Eye (tissue), 1 donor: Measurements from ENCODE around the gene NOP9.

Experiments used
- DNase-seq: peaks from one replicate; pipeline ENCODE4 v3.0.0-alpha.2; 2015

The NOP9 gene

DNA sequence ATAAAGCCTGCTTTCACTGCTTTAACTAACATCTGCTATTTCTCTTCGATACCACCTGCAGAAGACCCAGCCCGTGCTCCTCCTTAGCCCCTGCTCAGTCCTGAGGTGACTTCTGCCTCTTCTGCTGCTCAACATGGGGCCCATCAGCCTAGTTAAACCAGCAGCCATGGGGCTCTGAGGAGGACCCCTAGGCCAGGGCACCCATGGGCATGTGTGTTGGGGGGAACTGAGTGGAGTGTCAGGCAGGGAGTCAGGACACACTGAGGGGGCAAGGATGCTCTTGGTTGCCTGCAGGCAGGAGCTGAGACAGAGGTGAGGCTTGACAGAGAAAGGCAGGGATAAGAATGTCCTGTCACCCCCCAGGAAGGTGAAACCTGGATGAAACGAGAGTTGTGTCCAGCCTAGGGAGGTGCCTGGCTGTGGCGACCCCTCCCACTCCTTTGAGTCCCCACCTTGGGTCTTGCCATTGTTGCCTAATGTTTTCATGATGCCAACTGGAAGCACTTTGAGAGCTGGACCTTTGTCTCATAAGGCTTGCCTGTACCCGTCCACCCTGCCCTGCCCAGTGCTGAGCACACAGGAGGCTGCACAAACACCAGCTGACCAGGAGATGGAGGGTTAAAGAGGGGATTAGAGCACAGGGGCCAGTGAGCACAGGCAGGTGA, 15.7 kb upstream of the NOP9 start:
- no peak for DNase-seq

- no peak for DNase-seq
These were observed 15.1 kb upstream of the NOP9 start for GRCh38 chr14:24284501-24285035.

DNA sequence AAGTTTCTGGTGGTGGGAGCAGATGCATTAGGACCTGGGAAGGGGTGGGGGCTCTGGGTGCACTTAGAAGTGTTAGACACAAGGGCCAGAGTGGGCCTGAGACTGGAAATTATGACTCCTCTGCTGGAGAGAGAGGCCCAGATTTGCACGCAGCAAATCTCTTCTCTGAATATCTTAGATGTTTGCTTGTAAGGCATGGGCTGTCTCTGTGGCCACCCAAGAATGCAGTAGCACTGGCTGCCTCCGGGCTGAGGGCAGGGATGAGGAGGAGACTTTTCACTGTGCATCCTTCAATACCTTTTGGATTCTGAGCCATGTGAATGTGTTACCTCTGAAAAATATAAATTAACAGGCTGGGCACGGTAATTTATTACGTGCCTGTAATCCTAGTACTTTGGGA, 14.3 kb upstream of the NOP9 start:
- DNase-seq: no peak

DNA sequence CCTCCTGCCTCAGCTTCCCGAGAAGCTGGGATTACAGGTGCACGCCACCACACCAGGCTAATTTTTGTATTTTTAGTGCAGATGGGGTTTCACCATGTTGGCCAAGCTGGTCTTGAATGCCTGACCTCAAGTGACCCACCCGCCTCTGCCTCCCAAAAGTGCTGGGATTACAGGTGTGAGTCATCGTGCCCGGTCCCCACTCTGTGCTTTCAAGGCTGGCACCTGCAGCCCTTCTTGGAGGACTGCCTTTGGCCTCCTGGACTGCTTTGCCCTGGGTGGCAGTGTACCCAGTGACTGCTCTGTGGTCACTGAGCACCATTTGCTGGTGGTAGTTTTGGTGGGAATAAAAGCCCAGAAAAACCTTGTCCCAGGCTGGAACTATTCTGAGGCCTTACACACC, 12.7 kb upstream of the NOP9 start:
- DNase-seq: no peak

DNA sequence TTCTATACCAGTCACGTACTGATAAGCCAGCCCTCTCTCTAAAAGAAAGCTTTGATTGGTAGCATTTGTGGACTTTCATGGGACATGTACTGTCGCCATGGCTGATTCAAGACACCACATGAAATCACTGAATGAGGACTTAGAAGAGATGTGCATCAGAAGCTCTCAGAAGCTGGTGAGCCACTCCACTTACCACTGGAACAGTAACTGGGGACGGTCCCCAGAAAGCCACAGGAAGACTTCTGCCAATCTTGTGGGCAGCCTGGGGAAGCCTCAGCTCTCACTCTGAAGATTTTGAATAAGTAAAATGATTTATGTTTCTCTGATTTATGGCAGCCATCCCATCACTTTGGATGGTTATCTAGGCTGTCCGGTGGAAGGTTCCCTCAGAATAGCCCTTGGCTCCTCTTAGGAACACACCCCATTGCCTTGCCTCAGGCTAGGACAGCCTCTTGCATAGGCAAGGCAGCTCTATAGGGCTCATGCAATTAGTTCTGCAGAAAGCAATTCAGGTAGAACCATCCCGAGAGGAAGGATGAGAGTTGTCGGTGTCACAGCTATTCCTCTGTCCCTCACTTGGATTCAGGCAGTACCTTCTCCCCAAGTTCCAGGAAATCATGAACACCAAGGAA, 9.9 kb upstream of the NOP9 start:
- DNase-seq: no peak

GRCh38 chr14:24290746-24291145, 8.9 kb upstream of the NOP9 start:
- no peak for DNase-seq

DNA sequence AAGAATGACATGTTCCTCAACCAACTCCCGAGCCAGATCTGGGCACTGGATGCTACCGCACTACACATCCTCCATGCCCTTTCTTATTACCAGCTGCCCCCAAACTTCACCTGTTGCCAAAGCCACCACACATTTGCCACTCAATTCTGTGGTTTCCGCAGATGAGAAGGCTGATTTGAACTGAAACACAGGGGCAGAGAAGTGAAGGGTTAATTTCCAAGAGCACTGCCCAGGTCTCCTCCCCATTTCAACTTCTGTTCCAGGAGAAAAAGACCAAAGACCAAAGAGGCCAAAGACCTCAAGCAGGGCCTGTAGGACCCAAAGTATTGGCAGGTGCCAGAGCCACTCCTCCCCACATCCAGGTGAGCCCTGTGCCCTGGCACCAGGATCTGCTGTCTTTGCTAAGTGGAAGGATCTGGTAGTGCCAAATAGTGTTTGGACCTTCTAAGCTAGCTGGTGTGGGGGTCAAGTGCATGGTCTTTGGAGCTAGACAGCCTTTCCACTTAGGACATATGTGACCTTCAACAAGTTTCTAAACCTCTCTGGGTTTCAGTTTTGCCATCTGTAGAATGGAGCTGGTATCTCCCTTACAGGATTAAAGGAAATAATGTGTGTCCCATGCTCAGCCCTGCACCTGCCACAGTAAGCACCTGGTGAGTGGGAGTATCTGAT, 8.1 kb upstream of the NOP9 start:
- DNase-seq: no peak

GRCh38 chr14:24292118-24292807, 7.4 kb upstream of the NOP9 start:
- DNase-seq: no peak

DNA sequence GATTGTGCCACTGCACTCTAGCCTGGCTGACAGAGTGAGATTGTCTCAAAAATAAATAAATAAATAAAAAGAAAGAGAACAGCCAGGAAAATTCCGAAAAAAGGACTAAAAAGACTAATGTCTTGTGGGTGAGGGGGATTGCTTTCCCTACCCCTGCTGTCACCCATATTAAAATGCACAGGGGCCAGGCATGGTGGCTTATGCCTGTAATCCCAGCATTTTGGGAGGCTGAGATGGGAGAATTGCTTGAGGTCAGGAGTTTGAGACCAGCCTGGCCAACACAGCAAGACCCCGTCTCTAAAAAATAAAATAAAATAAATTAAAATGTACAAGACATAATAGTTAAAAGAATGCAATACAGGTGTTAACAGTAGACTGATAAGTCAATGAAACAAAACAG, 6.1 kb upstream of the NOP9 start:
- DNase-seq: no peak

DNA sequence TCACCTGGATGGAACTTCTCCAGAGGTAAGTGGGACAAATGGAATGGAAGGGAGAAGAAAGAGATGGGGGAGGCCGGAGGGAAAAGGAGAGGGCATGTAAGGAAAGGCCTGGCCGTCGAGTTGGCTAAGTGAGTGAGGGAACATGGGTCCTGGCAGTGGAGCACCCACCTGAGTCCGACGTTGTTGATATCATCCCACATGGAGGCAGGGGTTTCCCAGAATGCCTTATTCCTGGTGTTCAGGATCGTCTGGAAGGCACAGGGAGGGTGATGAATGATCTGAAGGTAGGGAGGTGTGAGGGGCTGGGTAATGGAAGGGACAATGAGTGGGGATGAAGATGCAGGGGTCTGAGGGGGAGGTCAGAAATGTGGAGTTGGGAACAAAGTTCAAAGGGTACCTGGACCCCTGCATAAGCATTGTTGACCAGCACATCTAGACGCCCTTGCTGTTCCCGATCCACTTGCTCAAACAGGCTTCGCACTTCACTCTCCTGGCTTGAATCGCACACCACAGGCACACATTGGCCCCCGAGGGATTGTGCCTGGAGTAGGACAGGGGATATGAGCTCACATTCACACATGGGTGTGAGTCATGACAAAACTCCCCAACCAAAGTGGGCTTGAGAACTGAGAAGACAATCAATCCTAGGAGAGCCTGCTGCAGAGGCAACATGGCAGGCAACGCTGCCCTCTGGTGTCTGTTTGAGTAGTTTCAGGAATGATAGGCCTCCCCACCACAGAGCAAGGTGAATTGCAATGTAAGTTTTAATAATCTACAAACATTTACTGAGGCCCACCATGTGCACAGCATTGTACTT, 3.1 kb upstream of the NOP9 start:
- DNase-seq: peak; percentile 86

- no peak for DNase-seq
These were observed 2.3 kb upstream of the NOP9 start for GRCh38 chr14:24297190-24297964.

DNA sequence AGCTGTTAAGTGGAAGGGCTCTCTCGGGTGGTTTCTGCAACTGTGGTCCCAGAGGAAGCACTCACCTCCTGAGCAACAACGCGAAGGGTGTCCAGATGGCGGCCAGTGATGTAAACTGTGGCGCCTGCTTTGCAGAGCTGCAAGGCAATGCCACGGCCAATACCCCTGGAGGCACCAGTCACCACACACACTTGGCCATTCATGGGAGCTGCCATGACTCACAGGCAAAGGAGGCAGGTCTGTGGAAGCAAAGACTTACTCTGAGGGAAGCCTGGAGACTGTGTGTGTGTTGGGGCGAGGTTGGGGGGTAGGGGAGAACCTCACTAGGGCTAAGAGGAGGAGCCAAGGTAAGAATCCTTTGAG, 777 bp upstream of the NOP9 start:
- no peak for DNase-seq

- DNase-seq: no peak
These were observed 803 bp downstream of the NOP9 start for GRCh38 chr14:24300326-24300980.

- no peak for DNase-seq
These were observed 4.4 kb downstream of the NOP9 start for GRCh38 chr14:24304019-24304387.

DNA sequence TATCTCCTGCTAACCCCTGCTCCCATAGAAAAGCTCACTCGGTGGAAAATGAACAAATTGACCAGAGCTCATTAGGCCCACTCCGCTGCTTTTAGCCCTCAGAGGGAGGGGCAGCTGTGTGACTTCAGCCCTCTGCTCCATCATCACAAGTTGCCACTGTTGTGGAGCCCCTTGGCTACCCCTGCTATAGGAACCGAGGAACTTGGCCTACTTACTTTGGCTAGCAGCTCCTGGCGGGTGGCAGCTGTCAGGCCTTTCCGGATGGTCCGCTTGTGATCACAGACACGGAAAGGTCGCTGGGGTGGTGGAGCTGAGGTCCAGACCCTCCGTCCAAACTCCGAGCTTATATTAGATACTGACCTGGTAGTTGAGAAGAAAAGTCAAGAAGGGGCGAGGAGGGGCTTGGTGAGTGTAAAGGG, 7.5 kb downstream of the NOP9 start:
- no peak for DNase-seq

DNA sequence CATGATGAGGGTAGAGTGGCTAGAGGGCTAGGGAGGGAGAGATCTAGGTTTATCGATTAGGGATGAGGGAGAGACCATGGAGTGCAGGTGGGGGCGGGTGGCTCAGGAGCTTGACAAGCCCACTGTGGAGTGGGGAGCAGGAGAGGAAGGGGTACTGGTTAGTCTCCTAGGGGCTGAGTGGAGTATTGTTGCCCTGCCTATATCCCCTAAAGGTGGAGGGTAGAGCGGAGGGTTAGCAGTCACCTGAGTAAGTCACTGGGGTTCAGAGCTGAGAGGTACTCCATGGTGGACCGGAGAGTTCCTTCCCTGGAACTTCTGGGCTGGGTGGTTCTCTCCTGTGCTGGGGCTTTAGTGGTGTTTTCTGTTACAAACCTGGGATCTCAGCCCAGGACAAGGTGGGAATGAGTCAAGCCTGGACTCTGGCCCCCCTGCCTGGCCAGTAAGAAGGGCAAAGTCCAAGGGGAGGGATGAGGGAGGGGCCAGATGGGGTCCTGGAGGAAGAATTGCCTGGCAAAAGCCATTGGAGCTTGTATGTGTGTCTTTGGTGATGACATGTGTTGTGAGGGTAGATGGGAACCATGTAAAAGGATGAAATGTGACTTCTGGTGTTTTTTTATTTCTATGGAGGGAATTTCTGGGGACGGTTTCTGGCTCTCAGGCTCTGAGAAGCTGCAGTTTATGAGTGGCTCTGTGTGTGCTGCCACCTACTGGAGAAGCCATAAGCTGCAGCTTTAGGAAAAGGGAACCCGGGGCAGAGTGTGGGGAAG, 8.1 kb downstream of the NOP9 start, which contains the start of gene CIDEB:
TSS of gene CIDEB (minus strand) at position 403 of the 767 bp plus-strand sequence. CDS start at position 284, 119 bp downstream.
- peak; percentile 89 for DNase-seq

DNA sequence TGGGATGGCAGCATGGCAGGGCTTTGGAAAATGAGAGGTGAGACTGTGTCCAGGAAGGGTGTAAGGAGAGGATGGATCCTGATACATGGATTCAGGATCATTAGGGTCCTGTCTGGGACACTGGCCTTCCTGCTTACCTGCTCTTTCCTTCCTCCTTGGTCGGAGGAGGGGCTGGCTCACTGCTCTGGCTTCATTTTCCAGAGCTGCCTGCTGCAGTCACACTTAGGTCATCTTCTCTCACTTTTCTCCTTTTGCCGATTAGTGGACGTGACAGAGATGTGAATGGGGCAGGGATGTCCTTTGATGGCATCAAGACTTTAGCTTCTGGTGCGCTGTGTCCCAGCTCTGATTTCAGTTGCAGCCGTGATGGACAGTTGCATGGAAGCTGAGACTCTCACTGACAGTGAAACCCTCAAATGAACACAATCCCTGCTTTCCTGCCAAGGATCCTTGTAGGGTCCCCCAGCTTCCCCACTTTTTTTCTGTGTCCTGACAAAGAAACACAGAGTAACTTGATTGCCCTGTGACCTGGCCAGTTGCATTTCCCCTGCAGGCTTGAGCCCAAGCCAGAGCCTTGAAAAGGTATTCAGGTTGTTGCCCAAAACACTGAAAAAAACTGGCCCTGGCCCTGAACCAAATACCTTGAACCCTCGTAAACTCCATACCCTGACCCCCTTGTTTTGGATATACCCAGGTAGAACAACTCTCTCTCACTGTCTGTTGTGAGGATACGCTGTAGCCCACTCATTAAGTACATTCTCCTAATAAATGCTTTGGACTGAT, 8.9 kb downstream of the NOP9 start:
- no peak for DNase-seq

GRCh38 chr14:24309538-24310264, 10.1 kb downstream of the NOP9 start, which contains the start of gene LTB4R2:
LTB4R2 (plus strand) TSS chr14:24310140; CDS start chr14:24310665, 525 bp downstream.
- DNase-seq: no peak

DNA sequence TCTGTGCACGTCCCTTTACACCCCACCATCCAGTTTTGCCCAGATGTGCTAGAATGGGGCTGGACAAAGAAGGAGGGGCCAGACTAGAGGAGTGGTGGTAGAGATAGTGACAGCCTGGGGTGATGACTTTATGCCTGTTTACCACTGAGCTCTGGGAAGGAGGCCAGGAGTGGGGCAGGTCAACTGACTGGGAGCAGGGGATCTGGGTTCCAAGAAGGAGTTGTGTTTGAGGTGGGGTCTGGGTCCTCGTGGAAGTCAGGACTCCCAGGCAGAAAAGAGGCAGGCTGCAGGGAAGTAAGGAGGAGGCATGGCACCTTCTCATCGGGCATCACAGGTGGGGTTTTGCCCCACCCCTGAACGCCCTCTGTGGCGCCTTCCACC, 10.6 kb downstream of the NOP9 start:
- no peak for DNase-seq
